Measurements from ENCODE around the gene CHGA.

DNA sequence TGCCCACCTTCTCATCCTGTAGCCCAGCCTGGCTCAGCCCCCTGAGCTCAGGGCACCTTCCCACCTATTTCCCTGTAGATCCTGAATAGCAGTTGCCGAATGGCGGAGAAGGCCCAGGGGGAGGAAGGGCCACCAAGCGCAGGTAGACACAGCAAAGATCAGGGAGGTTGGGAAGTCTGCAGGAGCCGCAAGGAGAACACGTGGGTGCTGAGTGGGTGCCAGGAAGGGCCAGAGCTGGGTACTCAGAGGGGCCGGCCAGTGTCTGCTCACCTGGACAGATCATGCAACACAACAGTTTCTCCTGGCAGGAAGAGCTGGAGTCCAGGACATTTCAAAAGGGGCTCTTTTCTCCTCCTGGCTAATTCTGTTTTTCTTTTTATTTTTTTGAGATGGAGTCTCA lies 30.6 kb downstream of the CHGA start:
- TF ChIP-seq POLR2A (IDR thresholded peaks at IDR 0.05) (no peak), POLR2AphosphoS5 (IDR thresholded peaks at IDR 0.05) (no peak), EP300 (IDR thresholded peaks at IDR 0.05) (no peak)
- TF ChIP-seq, protein P1, sequence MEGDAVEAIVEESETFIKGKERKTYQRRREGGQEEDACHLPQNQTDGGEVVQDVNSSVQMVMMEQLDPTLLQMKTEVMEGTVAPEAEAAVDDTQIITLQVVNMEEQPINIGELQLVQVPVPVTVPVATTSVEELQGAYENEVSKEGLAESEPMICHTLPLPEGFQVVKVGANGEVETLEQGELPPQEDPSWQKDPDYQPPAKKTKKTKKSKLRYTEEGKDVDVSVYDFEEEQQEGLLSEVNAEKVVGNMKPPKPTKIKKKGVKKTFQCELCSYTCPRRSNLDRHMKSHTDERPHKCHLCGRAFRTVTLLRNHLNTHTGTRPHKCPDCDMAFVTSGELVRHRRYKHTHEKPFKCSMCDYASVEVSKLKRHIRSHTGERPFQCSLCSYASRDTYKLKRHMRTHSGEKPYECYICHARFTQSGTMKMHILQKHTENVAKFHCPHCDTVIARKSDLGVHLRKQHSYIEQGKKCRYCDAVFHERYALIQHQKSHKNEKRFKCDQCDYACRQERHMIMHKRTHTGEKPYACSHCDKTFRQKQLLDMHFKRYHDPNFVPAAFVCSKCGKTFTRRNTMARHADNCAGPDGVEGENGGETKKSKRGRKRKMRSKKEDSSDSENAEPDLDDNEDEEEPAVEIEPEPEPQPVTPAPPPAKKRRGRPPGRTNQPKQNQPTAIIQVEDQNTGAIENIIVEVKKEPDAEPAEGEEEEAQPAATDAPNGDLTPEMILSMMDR (IDR thresholded peaks at IDR 0.05): no peak
